WTC11 (cell line): ENCODE data around the gene CAST.

ENCODE experiments used
- ESRRA ChIP-seq: sonication (generic); formaldehyde crosslinking; IDR thresholded peaks from 2 replicates; pipeline ENCODE4 v1.8.1; 2022; ENCODE audit warnings: mild to moderate bottlenecking, missing genetic modification reagents, borderline replicate concordance
- TF ChIP-seq, protein P1 (sequence below): sonication (generic); formaldehyde crosslinking; IDR thresholded peaks from 2 replicates; pipeline ENCODE4 v1.8.0; 2022; ENCODE audit warnings: mild to moderate bottlenecking, missing genetic modification reagents
- TF ChIP-seq, protein P2 (sequence below): fragments of 200-600 bp; IDR thresholded peaks from 2 replicates; pipeline ENCODE4 v1.8.0; 2022; ENCODE audit warnings: antibody characterized with exemption
- TF ChIP-seq, protein P3 (sequence below): sonication (generic); formaldehyde crosslinking; conservative IDR thresholded peaks from 2 replicates; pipeline ENCODE4 v1.8.1; 2023; ENCODE audit warnings: mild to moderate bottlenecking, low read depth, missing genetic modification reagents, moderate library complexity
- TF ChIP-seq, protein P4 (sequence below): sonication (generic); formaldehyde crosslinking; IDR thresholded peaks from 2 replicates; pipeline ENCODE4 v1.8.1; 2022; ENCODE audit warnings: low read depth, mild to moderate bottlenecking, moderate library complexity, missing genetic modification reagents, borderline replicate concordance
- TF ChIP-seq, protein P5 (sequence below): sonication (generic); formaldehyde crosslinking; IDR thresholded peaks from 2 replicates; pipeline ENCODE4 v1.8.0; 2022; ENCODE audit warnings: missing genetic modification reagents
- TF ChIP-seq, protein P6 (sequence below): fragments of 250-450 bp; sonication (Bioruptor Pico); IDR thresholded peaks from 2 replicates; pipeline ENCODE4 v1.9.0; 2021; ENCODE audit warnings: moderate library complexity, mild to moderate bottlenecking, inconsistent platforms, borderline replicate concordance

DNA sequence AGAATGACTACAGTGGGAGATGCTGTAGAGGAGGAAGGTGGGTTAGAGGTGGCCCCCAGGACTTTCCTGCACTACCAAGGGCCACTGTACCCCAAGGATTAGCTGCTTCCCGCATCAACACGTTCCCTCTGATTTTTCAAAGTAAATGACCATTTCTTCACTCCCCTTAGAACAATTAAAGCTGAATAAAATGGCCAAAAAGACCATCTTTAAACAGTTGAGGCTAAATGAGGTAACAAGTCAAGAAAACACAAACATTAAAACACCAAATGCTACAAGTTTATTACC, 146.3 kb downstream of the CAST start:
- TF ChIP-seq, protein P1, sequence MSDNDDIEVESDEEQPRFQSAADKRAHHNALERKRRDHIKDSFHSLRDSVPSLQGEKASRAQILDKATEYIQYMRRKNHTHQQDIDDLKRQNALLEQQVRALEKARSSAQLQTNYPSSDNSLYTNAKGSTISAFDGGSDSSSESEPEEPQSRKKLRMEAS (CRISPR knock-in tag): no peak
- TF ChIP-seq, protein P2, sequence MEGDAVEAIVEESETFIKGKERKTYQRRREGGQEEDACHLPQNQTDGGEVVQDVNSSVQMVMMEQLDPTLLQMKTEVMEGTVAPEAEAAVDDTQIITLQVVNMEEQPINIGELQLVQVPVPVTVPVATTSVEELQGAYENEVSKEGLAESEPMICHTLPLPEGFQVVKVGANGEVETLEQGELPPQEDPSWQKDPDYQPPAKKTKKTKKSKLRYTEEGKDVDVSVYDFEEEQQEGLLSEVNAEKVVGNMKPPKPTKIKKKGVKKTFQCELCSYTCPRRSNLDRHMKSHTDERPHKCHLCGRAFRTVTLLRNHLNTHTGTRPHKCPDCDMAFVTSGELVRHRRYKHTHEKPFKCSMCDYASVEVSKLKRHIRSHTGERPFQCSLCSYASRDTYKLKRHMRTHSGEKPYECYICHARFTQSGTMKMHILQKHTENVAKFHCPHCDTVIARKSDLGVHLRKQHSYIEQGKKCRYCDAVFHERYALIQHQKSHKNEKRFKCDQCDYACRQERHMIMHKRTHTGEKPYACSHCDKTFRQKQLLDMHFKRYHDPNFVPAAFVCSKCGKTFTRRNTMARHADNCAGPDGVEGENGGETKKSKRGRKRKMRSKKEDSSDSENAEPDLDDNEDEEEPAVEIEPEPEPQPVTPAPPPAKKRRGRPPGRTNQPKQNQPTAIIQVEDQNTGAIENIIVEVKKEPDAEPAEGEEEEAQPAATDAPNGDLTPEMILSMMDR: no peak
- TF ChIP-seq, protein P3, sequence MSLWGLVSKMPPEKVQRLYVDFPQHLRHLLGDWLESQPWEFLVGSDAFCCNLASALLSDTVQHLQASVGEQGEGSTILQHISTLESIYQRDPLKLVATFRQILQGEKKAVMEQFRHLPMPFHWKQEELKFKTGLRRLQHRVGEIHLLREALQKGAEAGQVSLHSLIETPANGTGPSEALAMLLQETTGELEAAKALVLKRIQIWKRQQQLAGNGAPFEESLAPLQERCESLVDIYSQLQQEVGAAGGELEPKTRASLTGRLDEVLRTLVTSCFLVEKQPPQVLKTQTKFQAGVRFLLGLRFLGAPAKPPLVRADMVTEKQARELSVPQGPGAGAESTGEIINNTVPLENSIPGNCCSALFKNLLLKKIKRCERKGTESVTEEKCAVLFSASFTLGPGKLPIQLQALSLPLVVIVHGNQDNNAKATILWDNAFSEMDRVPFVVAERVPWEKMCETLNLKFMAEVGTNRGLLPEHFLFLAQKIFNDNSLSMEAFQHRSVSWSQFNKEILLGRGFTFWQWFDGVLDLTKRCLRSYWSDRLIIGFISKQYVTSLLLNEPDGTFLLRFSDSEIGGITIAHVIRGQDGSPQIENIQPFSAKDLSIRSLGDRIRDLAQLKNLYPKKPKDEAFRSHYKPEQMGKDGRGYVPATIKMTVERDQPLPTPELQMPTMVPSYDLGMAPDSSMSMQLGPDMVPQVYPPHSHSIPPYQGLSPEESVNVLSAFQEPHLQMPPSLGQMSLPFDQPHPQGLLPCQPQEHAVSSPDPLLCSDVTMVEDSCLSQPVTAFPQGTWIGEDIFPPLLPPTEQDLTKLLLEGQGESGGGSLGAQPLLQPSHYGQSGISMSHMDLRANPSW: no peak
- TF ChIP-seq ESRRA (CRISPR knock-in tag): no peak
- TF ChIP-seq, protein P4, sequence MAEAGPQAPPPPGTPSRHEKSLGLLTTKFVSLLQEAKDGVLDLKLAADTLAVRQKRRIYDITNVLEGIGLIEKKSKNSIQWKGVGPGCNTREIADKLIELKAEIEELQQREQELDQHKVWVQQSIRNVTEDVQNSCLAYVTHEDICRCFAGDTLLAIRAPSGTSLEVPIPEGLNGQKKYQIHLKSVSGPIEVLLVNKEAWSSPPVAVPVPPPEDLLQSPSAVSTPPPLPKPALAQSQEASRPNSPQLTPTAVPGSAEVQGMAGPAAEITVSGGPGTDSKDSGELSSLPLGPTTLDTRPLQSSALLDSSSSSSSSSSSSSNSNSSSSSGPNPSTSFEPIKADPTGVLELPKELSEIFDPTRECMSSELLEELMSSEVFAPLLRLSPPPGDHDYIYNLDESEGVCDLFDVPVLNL: no peak
- TF ChIP-seq, protein P5, sequence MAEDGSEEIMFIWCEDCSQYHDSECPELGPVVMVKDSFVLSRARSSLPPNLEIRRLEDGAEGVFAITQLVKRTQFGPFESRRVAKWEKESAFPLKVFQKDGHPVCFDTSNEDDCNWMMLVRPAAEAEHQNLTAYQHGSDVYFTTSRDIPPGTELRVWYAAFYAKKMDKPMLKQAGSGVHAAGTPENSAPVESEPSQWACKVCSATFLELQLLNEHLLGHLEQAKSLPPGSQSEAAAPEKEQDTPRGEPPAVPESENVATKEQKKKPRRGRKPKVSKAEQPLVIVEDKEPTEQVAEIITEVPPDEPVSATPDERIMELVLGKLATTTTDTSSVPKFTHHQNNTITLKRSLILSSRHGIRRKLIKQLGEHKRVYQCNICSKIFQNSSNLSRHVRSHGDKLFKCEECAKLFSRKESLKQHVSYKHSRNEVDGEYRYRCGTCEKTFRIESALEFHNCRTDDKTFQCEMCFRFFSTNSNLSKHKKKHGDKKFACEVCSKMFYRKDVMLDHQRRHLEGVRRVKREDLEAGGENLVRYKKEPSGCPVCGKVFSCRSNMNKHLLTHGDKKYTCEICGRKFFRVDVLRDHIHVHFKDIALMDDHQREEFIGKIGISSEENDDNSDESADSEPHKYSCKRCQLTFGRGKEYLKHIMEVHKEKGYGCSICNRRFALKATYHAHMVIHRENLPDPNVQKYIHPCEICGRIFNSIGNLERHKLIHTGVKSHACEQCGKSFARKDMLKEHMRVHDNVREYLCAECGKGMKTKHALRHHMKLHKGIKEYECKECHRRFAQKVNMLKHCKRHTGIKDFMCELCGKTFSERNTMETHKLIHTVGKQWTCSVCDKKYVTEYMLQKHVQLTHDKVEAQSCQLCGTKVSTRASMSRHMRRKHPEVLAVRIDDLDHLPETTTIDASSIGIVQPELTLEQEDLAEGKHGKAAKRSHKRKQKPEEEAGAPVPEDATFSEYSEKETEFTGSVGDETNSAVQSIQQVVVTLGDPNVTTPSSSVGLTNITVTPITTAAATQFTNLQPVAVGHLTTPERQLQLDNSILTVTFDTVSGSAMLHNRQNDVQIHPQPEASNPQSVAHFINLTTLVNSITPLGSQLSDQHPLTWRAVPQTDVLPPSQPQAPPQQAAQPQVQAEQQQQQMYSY (CRISPR knock-in tag): no peak
- TF ChIP-seq, protein P6, sequence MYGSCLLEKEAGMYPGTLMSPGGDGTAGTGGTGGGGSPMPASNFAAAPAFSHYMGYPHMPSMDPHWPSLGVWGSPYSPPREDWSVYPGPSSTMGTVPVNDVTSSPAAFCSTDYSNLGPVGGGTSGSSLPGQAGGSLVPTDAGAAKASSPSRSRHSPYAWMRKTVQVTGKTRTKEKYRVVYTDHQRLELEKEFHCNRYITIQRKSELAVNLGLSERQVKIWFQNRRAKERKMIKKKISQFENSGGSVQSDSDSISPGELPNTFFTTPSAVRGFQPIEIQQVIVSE (CRISPR knock-in tag): no peak
